NCI-H2081 treated with DMSO at 0.1 percent for 48 hours (cell line): ENCODE measurements around the gene CORO2A.
A peak's percentile ranks its signal among the peaks of the same experiment; 100 is the strongest.
"Not testable (repeated sequence)": the region's sequence is repeated elsewhere in the genome, so short reads cannot be mapped to it uniquely, and the experiment has no call there.

ENCODE experiments used
- DNase-seq: peaks from one replicate; lab custom pipeline; 2025; lab: John Stamatoyannopoulos, UW

The CORO2A gene

DNA sequence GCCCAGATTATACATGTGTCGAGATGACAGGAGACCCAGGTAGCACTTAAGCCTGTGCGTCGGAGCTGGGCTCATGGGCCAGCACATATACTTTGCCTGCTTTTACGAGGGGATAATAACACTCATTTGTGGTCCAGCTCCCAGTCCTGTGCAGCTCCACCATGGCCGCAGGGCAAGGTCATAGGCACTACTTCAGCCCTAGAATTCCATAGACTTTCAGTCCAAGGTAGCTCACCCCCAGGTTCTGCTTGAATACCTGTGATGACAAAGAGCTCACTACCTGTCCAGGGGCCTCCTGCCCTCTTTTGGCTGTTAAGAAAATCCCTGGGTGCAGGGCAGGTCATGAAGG, 1.7 kb downstream of the CORO2A start:
- no peak for DNase-seq

DNA sequence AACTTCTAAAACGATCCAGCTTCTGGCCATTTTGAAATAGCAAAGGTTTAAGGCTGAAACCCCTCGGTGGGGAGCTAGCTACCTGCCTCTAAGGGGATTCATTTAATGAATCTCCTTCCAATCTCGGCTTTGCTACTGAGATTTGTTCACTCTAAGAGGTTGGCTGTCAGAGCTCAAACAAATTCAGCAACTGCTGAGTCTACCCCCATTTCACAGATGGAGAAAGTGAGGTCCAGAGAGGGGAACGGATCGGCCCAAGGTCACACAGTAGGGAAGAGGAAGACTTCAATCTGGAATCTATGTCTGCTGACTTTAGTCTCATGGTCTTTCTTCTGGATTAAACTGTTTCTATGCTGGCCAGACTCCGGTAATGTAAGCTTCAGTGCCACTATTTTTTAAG, 3.0 kb downstream of the CORO2A start:
- DNase-seq, result no peak

DNA sequence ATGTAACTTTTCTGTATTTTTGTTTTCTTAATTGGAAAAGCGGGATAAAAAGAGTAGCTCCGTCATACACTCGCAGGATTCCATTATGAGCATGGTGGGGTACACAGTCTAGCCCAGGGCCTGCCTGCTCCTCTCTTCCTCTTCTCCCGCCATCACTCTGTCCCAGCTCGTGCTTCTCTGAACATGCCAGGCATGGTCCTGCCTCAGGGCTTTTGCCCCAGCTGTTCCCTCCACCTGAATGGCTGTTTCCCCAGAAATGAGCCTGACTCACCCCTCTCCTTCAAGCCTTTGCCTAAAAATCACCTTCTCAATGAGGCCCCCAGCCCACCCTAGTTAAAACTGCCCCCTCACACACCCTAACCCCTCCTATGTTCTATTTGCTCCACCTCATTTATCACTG, 4.5 kb downstream of the CORO2A start:
- DNase-seq, result no peak

DNA sequence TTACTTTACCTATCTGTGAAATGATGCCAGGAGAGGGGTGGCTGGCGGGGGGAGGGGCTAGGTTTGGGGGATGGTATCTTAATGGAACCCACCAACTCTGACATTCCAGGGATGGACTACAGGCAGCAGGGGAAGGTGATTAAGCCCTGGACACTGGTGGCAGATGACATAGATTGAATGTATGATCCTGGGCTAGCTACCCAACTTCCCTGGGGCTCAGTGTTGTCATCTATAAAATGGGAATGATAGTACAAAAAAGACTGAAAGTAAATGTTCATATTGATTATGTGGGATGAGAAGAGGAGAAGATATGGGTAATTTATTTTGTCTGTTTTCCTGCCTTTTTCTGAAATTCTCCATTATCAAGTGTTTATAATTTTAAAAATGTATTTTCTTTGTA, 6.2 kb downstream of the CORO2A start:
- no peak for DNase-seq

DNA sequence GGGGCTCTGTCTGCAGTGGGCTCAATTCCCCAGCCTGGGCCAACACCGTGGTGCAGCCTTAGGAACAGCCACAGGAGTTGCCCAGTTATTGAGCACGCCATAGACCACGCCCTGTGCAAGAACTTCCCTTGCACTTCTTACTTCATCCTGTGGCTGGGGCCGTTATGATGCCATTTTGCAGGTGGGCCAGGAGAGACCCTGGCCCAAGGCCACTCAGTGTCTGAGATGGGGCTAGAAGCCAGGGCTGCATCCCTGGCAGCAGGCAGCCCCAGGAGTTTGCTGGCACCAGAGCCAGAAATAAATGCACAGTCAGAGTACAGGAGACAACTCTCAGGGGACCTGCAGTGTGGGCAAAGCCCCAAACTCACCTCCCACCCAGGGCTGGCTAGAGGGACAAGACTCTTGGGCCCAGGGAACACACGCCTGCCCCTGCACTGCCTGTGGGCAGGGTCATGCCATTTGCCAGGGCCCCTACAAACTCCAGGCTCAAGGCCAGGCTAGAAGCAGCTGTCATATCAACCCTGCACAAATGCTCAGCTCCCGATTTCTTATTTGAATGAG, 6.7 kb downstream of the CORO2A start:
- no peak for DNase-seq

DNA sequence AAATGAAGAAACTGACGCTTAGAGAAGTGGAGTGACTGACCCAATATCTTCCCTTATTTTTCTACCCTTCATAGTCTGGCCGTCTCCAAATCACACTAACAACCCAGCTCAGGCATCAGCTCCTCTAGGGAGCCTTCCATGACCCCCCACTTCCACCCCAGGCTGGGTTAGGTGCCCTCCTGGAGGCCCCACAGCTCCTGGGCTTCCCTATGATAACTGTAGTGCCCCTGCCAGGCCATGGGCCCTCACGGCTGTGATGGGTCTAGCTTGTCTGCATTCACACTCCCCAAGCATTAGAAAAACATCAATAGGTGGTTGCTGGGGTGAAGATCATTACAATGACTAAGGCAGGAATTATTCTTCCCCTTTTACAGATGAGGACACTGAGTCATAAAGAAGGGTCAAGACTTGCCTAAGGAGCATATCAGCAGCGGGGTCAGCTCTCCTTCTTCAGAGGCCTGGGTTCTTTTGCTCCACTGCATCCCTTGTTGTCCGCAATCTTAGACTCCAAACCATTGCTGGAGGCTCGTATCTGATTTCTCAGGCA, 7.3 kb downstream of the CORO2A start:
- DNase-seq, result no peak

DNA sequence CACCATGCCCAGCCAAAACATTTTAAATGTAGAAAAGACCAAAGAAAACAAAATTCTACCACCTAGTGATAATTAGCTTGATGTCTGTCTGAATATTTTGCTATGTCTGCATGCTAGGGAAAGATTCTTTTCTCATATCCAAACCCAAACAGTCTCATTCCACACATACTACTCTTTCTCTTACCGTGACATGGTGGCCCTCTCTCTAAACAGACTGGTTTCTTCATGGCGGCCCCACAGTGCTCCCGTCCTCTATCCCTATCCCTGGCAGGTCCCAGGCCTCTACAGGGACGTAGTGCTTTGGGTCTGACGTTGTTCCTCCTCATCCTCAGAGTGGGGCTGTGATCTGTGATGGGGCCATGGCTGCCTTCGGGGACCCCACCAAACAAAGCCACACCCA, 8.1 kb downstream of the CORO2A start:
- no peak for DNase-seq

DNA sequence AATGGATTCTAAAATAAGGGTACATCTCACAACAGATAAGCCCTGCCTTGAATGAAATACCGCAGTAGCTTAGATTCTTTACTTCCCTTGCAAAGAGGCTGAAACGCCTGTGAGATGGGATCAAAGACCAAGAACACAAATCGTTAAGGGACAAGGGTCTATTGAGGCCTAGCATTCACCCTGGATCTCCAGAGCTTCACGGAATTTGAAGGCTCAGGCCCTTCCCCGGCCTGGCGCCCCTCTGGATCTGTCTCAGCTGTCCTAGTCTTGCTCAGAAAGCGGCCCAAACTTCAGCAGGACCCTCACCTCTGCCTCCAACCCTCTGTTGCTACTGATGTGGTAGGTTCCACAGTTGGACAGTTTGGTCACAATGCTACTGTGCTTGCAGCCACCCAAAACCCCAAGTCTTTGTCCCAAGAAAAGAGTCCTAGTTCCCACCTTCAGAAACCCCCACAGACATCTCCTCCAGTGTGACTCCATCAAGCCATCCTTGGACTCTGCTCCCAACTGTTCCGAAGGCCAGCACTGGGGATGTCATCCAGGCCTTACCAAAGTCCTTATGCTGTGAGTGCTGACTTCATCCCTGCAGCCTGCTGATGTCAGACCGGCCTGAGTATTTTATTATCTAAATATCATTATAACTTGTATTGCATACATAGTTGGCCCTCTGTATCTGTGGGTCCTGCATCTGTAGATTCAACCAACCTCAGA, 9.4 kb downstream of the CORO2A start:
- DNase-seq, result no peak

DNA sequence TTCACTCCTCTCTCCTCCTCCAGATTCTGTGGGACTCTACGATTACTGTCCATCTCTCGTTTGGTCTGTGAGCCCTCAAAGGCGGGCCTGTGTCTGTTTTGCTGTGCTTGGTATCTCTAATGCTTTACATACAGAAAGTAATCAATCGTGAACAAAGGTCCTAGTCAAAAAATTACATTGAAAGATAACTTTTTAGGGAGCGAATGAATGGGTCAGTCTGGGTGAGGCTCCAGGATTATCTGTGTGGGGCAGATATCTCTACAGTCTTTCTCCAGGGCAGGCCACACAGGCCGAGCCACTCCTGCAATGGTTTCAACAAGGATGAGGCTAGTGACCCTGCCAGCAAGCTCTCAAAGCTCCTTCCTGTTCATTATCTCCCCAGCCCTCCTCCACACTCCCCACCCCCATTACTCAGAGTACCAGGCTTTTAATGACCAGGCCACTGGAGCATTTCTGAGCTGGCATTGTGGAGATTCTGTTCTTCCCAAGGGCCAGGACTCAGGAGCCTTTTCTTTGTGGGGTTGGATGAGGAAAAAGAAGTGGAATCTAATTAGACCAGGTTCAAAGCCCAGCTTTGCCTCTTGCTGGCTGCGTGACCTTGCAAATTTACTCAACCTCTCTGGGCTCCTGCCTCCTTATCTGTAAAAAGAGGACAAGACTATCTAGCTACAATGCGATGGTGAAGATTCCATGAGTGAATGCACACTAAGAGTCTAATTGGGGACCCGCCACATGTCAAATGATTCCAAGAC, 10.2 kb downstream of the CORO2A start:
- no peak for DNase-seq

DNA sequence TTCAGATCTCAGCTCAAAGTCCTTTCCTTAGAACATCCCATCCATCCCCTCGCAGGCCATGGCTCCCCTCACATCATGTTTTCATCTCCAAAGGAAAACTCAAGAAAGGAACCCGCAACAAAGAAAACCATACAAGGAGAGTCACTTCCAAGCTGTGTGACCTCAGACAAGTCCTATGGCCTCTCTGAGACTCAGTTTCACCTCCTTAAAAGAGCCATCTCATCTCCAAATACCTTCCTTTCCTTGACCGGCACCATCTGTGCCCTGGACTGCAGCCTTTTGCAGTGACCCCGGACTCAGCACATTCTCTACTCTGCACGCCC, 10.7 kb downstream of the CORO2A start:
- DNase-seq, result no peak

DNA sequence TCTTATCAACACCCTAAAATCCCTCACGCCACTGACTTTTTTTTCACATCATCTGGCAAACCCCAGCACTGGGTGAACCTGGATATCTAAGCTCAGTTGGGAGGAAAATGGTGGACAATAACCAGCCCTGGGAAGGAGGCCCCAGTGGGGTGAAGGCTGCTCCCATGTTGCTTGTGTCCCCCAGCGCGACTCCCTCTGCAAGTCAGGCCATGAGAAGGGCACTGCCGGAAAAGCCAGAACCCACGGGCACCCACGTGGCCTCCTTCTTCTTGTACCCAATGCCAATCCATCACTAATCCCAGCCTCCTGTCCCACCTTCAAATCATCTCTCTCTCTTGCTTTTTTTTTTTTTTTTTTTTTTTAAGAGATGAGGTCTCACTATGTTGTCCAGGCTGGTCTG, 11.4 kb downstream of the CORO2A start:
- DNase-seq, result no peak

DNA sequence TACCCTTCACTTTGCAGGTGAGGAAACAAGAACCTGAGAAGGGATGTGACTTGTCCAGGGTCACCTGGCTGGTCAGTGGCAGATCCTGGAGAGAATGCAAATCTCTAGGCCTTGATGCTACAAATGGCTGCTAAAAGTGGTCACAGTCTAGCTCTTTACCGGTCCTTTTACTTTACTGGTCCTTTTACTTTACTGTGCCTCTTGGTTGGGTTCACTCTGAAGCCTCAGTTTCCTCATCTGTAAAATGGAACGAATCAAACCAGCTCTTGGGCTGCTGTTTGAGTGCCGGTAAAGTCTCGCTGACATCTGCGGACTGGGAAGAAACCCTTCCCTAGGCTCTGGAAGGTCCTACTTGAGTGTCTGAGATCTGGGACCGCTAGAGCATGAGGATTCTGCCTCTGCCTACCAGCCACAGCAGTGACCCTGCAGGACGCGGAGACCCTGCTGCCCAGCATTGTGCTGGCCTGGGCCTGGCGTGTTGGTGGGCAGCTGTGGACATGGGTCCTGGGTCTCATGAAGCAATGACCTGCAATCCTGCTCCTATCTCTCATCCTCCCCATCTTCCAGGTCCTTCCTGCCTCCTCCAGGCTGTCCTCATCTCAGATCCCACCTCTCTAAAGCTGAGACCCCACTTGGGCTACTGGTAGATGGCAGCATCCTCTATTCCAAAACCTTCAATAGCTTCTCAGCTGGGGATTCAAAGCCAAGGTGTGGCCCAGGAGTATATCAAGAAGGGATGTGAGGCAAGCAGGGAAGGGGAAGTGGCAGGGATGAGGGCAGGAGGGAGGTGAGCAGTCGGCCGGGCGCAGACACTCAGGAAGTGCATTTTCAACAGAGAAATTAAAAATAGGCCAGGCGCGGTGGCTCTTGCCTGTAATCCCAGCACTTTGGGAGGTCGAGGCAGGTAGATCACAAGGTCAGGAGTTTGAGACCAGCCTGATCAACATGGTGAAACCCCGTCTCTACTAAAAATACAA, 13.3 kb downstream of the CORO2A start:
- DNase-seq, result no peak

DNA sequence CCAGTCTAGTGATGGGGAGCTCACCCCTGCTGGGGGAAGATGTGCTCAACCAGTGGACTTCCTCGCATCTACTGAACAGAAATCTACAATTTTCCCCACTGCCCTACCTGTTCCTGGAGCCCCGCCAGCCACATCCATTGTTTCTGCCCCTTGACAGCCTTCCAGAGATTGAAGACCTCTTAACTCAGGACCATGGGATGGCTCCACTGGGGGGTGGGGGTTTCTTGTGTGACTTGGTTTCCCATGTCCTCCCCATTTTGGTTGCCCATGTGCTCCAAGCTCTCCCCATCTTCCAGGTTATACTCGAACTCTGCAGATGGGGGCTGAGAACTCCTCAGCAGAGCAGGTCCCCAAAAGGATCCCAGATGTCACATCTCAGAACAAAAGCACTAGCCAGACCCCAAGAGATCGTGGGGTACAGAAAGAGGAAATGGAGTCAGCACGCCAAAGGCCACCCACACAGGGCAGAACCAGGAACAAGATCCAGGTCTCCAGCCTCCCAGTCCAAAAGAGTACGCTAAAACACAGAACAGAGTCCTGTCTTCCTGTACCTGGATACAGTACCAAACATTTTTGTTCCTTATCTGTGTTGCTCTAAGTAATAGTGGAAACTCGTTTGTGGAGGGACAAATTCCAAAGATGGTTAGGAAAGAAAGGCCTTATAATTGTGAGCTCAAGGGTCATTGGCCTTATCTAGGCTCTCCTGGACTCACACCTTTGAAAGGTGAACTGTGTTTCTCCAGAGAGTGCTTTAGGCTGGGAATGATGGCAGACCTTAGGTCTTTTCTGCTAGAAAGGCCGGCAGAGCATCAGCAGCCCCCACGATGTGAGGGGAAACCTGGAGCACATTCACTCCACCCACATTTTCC, 15.8 kb downstream of the CORO2A start:
- no peak for DNase-seq

DNA sequence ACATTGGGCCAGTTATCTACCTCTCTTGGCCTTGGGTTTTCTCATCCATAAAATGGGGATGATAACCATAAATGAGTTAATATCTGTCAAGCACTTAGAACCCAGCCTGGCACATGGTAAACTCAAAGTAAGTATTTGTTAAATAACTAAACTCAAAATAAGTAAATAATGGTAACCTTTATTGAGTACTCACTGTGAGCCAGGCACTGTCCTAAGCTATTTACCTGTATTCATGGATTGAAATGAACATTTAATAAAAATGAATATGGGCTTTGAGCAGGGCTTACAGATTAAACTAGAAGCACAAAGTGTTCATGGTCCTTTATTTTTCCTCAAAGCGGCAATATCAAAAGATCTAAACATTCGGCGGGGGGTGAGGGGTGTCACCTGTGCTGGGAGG, 16.7 kb downstream of the CORO2A start:
- DNase-seq, result no peak

DNA sequence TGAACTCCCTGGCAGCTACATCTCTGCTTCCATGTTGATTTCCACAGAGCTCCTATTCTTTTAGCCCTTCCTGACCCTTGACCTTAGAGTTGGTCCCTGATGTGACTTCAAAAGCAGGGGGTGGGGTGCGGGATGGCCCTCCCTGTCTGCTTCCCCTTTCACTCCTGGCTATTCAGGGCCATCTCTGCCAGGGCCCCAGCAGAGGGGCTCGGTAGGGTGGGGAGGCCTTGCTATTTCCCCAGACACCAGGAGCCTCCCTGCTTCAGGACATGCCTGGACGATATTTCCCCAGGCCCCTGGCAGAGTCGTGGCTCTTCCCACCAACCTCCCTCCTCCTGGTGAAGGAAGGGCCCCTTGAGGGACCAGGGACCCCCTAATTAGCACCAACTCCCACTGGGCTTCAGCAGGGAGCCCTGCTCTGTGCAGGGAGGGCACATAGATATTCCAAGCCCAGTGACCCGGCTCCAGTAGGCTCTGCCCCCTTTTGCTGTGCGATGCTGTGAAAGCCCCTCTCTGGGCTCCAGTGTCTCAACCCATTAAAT, 17.3 kb downstream of the CORO2A start:
- no peak for DNase-seq

DNA sequence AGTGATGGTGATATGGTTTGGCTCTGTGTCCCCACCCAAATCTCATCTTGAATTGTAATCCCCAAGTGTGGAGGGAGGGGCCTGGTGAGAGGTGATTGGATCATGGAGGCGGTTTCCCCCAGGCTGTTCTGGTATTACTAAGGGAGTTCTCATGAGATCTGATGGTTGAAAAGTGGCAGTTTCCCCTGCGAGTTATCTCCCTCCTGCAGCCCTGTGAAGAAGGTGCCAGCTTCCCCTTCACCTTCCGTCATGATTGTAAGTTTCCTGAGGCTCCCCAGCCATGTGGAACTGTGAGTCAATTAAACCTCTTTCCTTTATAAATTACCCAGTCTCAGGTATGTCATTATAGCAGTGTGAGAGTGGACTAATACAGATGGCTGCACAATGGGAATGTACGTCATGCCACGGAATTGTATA, 17.9 kb downstream of the CORO2A start:
- not testable (repeated sequence) for DNase-seq

DNA sequence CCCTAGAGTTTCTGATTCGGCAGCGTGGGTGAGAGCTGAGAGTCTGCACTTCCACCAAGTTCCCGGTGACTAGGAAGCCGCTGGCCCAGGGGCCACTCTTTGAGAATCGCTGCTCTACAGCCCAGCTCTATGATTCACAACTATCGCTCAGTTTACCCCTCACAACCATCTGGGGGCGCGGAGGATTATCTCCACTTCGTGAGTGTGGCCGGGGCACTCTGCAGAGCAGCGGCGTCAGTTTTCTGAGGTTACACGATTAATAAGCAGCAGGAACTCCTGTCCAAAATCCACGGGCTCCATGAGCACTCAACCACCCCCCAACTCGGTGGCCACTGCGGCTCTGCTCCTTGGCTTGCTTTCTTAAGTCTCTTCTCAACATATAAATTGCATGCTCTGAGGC, 19.3 kb downstream of the CORO2A start:
- no peak for DNase-seq

DNA sequence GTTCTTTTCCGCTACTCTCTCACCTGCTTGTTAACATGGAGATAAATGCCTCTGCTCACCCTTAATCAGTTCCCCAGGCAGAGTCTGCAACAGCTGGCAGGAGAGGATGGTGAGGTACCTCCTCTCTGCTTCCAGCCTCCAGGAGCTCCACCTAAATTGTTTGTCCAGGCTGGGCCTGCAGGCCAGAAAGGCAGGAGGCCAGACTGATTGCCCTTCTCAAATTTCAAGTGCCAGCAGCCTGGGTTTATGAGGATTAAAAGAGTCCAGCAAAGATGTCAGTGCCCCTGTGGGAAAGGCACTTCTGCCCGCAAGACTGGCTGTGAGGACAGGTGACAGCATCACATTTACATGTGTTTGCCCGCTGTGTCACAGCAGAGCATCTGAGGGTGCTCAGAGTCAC, 19.8 kb downstream of the CORO2A start:
- DNase-seq, result peak; percentile 77

DNA sequence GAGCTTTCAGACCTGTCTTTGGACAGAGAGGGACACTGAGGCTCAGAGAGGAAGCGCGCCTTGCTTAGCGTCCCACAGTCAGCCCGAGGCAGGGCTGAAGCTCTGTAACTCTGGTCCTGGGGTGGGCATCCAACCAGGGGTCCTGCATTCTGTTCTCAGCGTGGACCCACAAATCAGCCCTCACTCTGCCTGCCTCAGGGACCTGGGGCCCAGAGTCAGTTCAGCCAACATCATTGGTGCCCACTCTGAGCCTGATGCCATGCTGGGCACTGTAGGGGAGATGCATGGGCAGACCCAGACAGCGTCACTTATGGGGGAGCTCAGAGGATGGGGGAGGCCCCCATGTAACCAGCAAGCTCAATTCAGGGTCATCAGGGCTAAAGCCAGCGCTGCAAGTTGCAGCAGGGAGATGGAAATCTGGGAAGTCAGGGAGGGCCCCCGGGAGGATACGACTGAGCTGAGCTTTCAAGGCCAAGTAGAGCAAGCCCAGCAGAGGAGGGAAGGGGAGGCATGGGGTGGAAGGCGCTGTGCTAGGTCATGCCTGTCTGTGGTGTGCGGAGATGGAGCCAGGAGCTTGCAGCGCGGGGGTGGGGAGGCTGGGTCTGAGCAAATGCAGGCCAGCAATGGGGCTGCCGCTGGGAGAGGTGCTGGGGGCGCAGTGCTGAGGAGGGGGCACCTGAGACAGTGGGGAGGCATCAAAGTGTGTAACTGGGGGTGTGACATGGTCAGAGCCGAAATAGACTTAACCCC, 21.1 kb downstream of the CORO2A start:
- DNase-seq, result no peak

DNA sequence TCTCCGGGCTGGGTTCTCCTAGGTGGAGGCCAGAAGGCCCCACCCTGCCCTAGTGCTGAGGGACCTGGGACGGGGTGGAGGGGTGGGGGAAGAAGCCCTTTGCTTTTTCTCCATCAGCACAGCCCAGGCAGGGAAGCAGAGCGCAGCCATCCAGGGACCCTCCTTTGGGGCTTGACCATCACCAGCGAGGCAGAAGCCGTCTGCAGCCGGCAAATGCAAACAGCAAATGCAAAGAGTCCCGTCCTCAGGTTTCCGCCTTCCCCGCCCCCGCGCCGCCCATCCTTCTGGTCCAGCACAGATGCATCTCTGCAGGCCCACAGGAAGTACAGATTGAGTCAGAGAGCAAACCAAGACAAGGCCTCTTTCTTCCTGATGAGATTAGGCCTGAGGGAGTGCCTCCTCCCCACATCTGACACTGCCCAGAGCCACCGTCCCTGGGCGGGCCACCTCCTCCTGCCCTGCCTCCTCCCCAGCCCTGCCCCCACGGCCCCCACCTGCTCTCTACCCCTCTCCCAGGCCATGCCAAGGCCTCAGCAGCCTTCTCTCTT, 23.4 kb downstream of the CORO2A start:
- no peak for DNase-seq
